ENCODE results near the gene CXCL16.

- no peak for TF ChIP-seq CTCF (IDR thresholded peaks at IDR 0.05)
- TF ChIP-seq POLR2A (IDR thresholded peaks at IDR 0.05) = no peak
These were observed 42.9 kb upstream of the CXCL16 start for GRCh38 chr17:4782652-4783051.
